ENCODE data around the gene IFNL3.

DNA sequence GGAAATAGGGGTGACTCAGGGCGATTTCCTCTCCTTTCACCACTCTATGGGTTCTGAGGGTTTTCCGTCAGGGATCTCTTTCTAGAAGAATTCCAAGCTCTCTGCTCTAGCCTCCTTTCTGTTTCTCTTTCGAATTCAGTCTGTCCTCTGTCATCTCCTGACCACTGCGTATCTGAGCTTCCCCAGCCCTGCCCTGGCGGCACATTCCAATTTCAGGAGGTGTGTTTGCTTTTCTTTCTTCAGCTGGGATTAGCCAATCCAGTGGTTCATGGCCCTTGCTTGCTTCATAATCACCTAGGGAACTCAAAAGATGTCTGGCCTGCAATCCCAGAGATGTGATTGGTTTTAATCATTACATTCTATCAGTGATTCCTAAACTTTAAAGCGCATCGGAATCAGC lies 32.8 kb upstream of the IFNL3 start:
- no peak for TF ChIP-seq CTCF (IDR thresholded peaks at IDR 0.05 in 4 of 5, conservative IDR thresholded peaks at IDR 0.05 in 1 of 5)
- no peak for TF ChIP-seq POLR2A (IDR thresholded peaks at IDR 0.05)

Measured in gastrocnemius medialis (tissue), 4 donors.